Heart left ventricle (tissue), 16 donors: ENCODE data around the gene GNG7. TPM values are rescaled to one million over a fixed set of nuclear protein-coding genes. Genes with fewer than 3 reads are reported as not detected.

Experiments used
- ATAC-seq, 4 donors: fragments of 200-7000 bp; cut with Tn5 transposase; one replicate each; pipeline ENCODE4 v1.9.1; 2020 to 2022; ENCODE audit warnings: moderate library complexity in 4 of 4, mild to moderate bottlenecking in 3 of 4, moderate number of reproducible peaks in 1 of 4
- DNase-seq, 5 donors: peaks; one replicate each; pipeline ENCODE4 v3.0.0-alpha.2; 2020
- H3K27ac ChIP-seq, 12 donors: fragments of 200-600 bp; sonication (generic) in 4 of 12; one replicate each; pipeline versions ENCODE4 v1.5.0 to v1.8.0; 2016 to 2022; ENCODE audit warnings: mild to moderate bottlenecking in 2 of 12
- H3K27me3 ChIP-seq, 9 donors: fragments of 200-600 bp; sonication (generic) in 2 of 9; one replicate each; pipeline versions ENCODE4 v1.5.1 to v1.8.0; 2016 to 2022; ENCODE audit warnings: mild to moderate bottlenecking in 3 of 9
- H3K36me3 ChIP-seq, 9 donors: fragments of 200-600 bp; sonication (generic) in 2 of 9; one replicate each; pipeline versions ENCODE4 v1.5.0 to v1.8.0; 2018 to 2022; ENCODE audit warnings: mild to moderate bottlenecking in 2 of 9
- H3K4me1 ChIP-seq, 12 donors: fragments of 200-600 bp; sonication (generic) in 4 of 12; one replicate each; pipeline versions ENCODE4 v1.5.0 to v1.8.0; 2016 to 2022; ENCODE audit warnings: mild to moderate bottlenecking in 3 of 12
- H3K4me3 ChIP-seq, 12 donors: fragments of 200-600 bp; sonication (generic) in 4 of 12; one replicate each; pipeline versions ENCODE4 v1.5.0 to v1.8.0; 2017 to 2022; ENCODE audit warnings: mild to moderate bottlenecking in 9 of 12, moderate library complexity in 4 of 12
- H3K9me3 ChIP-seq, 12 donors: fragments of 200-600 bp; sonication (generic) in 4 of 12; one replicate each; pipeline versions ENCODE4 v1.5.0 to v1.8.0; 2016 to 2022; ENCODE audit warnings: mild to moderate bottlenecking in 1 of 12
- POLR2A ChIP-seq, 2 donors: fragments of 450-650 bp; IDR thresholded peaks; one replicate each; pipeline ENCODE4 v1.6.1; 2017; ENCODE audit warnings: antibody characterized with exemption in 2 of 2, mild to moderate bottlenecking in 2 of 2, moderate library complexity in 2 of 2
- WGBS, 4 donors: extraction: QIAGEN DNeasy Blood & Tissue Kit in 2 of 4; methylation state at CpG; one replicate each; pipeline versions ENCODE4 v1.1.5 to v1.1.7; 2013 to 2018; 5-methylcytosine and 5-hydroxymethylcytosine counted together
- intact Hi-C, 10 donors: fragments of 100-400 bp; cut with DNase I; formaldehyde crosslinking; loops; one replicate each; pipeline versions ENCODE4 v1.11.1 to v1.14.2; 2022
- polyA plus RNA-seq, 2 donors: library from polyadenylated mRNA; stranded (reverse); fragments of 200-250 nt; gene quantifications; one replicate each; pipeline ENCODE4 v1.2.3, GENCODE V29; 2013
- total RNA-seq, 9 donors: library from RNA; depleted of rRNA in 2 of 9; stranded (reverse); fragments of >200 nt in 2 of 9; fragmentation: NEBNext Ultra II Directional in 3 of 9; extraction: Animal tissue kit (Norgen Biotek cat#: 25700) in 3 of 9; gene quantifications; one replicate each; pipeline versions ENCODE4 v1.1.0 to v1.2.4, GENCODE V29; 2016 to 2023
- TF ChIP-seq, protein P1 (sequence below), 12 donors: fragments of 200-600 bp; sonication (generic) in 4 of 12; IDR thresholded peaks; one replicate each; pipeline versions ENCODE4 v1.5.0 to v1.8.0; 2018 to 2022; ENCODE audit warnings: antibody characterized with exemption in 12 of 12, mild to moderate bottlenecking in 5 of 12
- donor health status: ischemic (EF 13 %, LVEDD 7.1; RV severe dilation, severe dysfunction).
- donor health status: healthy with polysubstance abuse.
- donor health status: DM: no; HTN: yes; CAD: no.
- donor health status: DM: no; HTN: no; CAD: no.
- donor health status: ischemic (EF 25% LVEDD 6.9; RV normal size, moderate dysfunction).
- donor health status: ischemic (EF 25% LVEDD 5.7; RV mildly dilated, moderate dysfunction).
- donor health status: healthy.
- donor health status: DM: yes; HTN: yes; CAD: no.
- donor health status: ischemic (EF 35%, LVEDD 5.7; RV mildly dilated, moderate dysfunction).
- donor health status: nonischemic (EF 11% LVEDD 7.7; RV severe dilation, severe dysfunction).
- donor health status: DM: yes; HTN: yes; CAD: no.
- donor health status: PGD.
- donor health status: ischemic (EF 29% LVEDD 5.4; RV normal size, mild dysfunction).
- donor health status: nonischemic (EF 23%, LVEDD 6.1; RV moderate dilation, normal function).

Gene GNG7
- total and polyA plus RNA-seq, 11 donors: 11.7 to 46.4 (median 24.0) TPM

GRCh38 chr19:2629491-2630351, 72.8 kb downstream of the GNG7 start:
- DNase-seq: no peak
- no peak for ATAC-seq
- 83 to 91% (median 87%) methylated on average over 16 of the region's 16 CpGs for WGBS, 4 donors

DNA sequence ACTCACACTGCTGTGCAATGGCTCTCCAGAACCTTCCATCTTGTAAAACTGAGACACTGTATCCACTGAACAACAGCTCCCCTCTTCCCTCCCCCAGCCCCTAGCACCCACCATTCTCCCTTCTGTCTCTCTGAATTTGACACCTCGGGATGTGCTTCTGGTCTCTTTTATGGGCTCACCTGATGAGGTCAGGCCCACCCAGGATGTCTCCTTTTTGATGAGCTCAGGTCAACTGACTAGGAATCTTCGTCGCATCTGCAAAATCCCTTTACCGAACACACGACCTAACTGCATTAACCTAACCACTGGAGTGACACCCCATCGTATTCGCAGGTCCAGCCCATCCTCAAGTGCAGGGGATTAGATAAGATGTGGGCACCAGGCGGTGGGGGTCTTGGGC, 73.9 kb downstream of the GNG7 start:
- intact Hi-C loops: no loop called here
- WGBS, 4 donors: 91 to 97% (median 92%) methylated on average over 8 of the region's 8 CpGs

More at GRCh38 chr19:2629491-2630351, 72.8 kb downstream of the GNG7 start:
- no peak overlapping the region for H3K4me3 ChIP-seq
- intact Hi-C loops: no loop called here
- peaks cover 0 to 88% (median 21%) of the 10 kb centered on the region in 12 donors for H3K4me1 ChIP-seq
- peak overlapping the region in 7 of 12 donors; percentile 27 to 91 (median 35) for H3K27ac ChIP-seq
- H3K9me3 ChIP-seq: peaks cover 0 to 21% (median 7%) of the 10 kb centered on the region in 12 donors
- TF ChIP-seq POLR2A (IDR thresholded peaks at IDR 0.05): no peak
- TF ChIP-seq, protein P1, sequence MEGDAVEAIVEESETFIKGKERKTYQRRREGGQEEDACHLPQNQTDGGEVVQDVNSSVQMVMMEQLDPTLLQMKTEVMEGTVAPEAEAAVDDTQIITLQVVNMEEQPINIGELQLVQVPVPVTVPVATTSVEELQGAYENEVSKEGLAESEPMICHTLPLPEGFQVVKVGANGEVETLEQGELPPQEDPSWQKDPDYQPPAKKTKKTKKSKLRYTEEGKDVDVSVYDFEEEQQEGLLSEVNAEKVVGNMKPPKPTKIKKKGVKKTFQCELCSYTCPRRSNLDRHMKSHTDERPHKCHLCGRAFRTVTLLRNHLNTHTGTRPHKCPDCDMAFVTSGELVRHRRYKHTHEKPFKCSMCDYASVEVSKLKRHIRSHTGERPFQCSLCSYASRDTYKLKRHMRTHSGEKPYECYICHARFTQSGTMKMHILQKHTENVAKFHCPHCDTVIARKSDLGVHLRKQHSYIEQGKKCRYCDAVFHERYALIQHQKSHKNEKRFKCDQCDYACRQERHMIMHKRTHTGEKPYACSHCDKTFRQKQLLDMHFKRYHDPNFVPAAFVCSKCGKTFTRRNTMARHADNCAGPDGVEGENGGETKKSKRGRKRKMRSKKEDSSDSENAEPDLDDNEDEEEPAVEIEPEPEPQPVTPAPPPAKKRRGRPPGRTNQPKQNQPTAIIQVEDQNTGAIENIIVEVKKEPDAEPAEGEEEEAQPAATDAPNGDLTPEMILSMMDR (IDR thresholded peaks at IDR 0.05): no peak
- H3K27me3 ChIP-seq: no peaks in the 10 kb centered on the region
- H3K36me3 ChIP-seq: no peaks in the 10 kb centered on the region

DNA sequence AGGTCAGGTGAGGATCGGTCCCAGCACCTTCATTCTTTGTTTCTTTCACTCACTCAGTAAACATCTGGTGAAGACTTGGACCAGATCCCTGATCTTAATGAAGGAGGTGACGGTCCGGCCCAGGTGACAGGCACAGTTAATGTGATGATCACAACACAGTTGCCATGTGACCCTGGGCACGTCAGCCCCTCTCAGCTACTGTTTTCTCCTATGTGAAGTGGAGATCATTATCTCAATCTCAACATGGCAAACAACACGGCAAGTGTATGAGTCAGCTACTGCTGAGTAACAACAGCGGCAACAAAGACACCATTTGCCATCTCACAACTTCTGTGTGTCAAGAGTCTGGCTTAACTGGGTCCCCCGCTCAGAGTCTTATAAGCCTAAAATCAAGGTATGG, 74.6 kb downstream of the GNG7 start:
- WGBS, 4 donors: 78 to 84% (median 82%) methylated on average over 7 of the region's 7 CpGs
- H3K4me3 ChIP-seq: no peak overlapping the region
- no peak for DNase-seq
- TF ChIP-seq, protein P1 (IDR thresholded peaks at IDR 0.05): no peak
- no peak for TF ChIP-seq POLR2A (IDR thresholded peaks at IDR 0.05)
- no peaks in the 10 kb centered on the region for H3K36me3 ChIP-seq
- intact Hi-C loops: no loop called here
- H3K4me1 ChIP-seq: peaks cover 0 to 77% (median 16%) of the 10 kb centered on the region in 12 donors
- no peak for ATAC-seq
- H3K9me3 ChIP-seq: peaks cover 0 to 21% (median 7%) of the 10 kb centered on the region in 12 donors
- H3K27ac ChIP-seq: peak overlapping the region; percentile 20 to 91 (median 72)
- no peaks in the 10 kb centered on the region for H3K27me3 ChIP-seq

More for the DNA sequence above, 73.9 kb downstream of the GNG7 start:
- peak overlapping the region in 3 of 12 donors; percentile 86 to 91 (median 91) for H3K27ac ChIP-seq
- H3K4me3 ChIP-seq: no peak overlapping the region
- DNase-seq: no peak
- no peaks in the 10 kb centered on the region for H3K36me3 ChIP-seq
- no peaks in the 10 kb centered on the region for H3K27me3 ChIP-seq
- no peak for TF ChIP-seq POLR2A (IDR thresholded peaks at IDR 0.05)
- TF ChIP-seq, protein P1 (IDR thresholded peaks at IDR 0.05): no peak
- H3K9me3 ChIP-seq: peaks cover 0 to 21% (median 7%) of the 10 kb centered on the region in 12 donors
- ATAC-seq: no peak
- peaks cover 0 to 80% (median 16%) of the 10 kb centered on the region in 12 donors for H3K4me1 ChIP-seq

DNA sequence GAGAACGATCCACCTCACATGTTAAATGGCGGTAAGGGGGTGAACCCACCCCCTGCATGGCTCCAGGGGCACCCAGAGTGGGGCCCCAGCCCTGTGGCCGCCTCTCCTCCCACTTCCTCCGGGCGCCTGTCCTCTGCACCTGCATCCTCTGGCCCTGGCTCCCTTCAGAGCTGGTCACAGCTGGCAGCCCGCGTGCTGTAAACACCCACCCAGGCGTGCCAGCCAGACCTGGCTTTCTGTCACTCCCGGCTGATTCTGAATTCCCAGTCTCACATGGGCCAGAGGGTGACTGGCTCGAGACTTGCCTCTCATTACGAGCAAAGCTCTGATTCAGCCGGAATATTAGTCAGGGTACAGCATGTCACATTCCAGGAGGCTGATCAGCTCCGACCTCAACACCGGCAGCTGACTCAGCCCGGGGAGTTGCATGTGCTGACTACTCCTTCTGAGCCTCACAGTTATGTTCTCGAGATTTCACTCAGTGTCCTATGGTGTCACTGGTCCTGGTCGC, 75.1 kb downstream of the GNG7 start:
- 18 to 45% (median 32%) methylated on average over 10 to 17 of the region's 17 CpGs for WGBS, 4 donors
- Histone ChIP-seq H3K27me3 (no peaks in the 10 kb centered on the region), H3K4me3 (no peak overlapping the region), H3K36me3 (no peaks in the 10 kb centered on the region), H3K9me3 (peaks cover 0 to 21% (median 7%) of the 10 kb centered on the region in 12 donors), H3K27ac (peak overlapping the region; percentile 20 to 91 (median 72)), H3K4me1 (peaks cover 0 to 72% (median 16%) of the 10 kb centered on the region in 12 donors)
- TF ChIP-seq, protein P1 (IDR thresholded peaks at IDR 0.05): no peak
- peak in 1 of 2 donors; percentile 45 for TF ChIP-seq POLR2A (IDR thresholded peaks at IDR 0.05)
- peak; percentile 56 to 93 (median 76) for DNase-seq
- ATAC-seq: peak; percentile 83 to 88 (median 84)
- intact Hi-C loops: no loop called here
